NB4 (cell line): Measurements from ENCODE around the gene CETN3.
A peak's percentile ranks its signal among the peaks of the same experiment; 100 is the strongest.

ENCODE experiments used
- DNase-seq: peaks from one replicate; pipeline ENCODE4 v3.0.0; 2010; ENCODE audit warnings: low read depth
- H3K4me3 ChIP-seq: one replicate; pipeline ENCODE4 v1.5.1; 2011; ENCODE audit warnings: mild to moderate bottlenecking, low read depth, low read length, moderate library complexity
- MAX ChIP-seq: IDR thresholded peaks from 2 replicates; pipeline ENCODE4 v1.6.1; 2011; ENCODE audit warnings: low read depth, low read length
- MYC ChIP-seq: IDR thresholded peaks from 2 replicates; pipeline ENCODE4 v1.6.1; 2011; ENCODE audit warnings: low read depth, low read length
- POLR2A ChIP-seq: IDR thresholded peaks from 2 replicates; pipeline ENCODE4 v1.6.1; 2011; ENCODE audit warnings: mild to moderate bottlenecking; ENCODE audit not compliant: insufficient read length; ENCODE audit errors: extremely low read depth
- TF ChIP-seq, protein P1 (sequence below): IDR thresholded peaks from one replicate; pipeline ENCODE4 v1.5.1; 2012; ENCODE audit warnings: low read depth, low read length

Gene CETN3

GRCh38 chr5:90390326-90390725 lies 19.2 kb downstream of the CETN3 start:
- H3K4me3 ChIP-seq = no peak overlapping the region
- no peak for DNase-seq
- TF ChIP-seq, protein P1, sequence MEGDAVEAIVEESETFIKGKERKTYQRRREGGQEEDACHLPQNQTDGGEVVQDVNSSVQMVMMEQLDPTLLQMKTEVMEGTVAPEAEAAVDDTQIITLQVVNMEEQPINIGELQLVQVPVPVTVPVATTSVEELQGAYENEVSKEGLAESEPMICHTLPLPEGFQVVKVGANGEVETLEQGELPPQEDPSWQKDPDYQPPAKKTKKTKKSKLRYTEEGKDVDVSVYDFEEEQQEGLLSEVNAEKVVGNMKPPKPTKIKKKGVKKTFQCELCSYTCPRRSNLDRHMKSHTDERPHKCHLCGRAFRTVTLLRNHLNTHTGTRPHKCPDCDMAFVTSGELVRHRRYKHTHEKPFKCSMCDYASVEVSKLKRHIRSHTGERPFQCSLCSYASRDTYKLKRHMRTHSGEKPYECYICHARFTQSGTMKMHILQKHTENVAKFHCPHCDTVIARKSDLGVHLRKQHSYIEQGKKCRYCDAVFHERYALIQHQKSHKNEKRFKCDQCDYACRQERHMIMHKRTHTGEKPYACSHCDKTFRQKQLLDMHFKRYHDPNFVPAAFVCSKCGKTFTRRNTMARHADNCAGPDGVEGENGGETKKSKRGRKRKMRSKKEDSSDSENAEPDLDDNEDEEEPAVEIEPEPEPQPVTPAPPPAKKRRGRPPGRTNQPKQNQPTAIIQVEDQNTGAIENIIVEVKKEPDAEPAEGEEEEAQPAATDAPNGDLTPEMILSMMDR = no peak
- TF ChIP-seq MYC (no peak), MAX (no peak)

GRCh38 chr5:90387508-90387907 lies 22.0 kb downstream of the CETN3 start:
- no peak for DNase-seq
- no peak overlapping the region for H3K4me3 ChIP-seq
- TF ChIP-seq, protein P1 = no peak
- TF ChIP-seq MYC = no peak
- no peak for TF ChIP-seq MAX
- TF ChIP-seq POLR2A = no peak

DNA sequence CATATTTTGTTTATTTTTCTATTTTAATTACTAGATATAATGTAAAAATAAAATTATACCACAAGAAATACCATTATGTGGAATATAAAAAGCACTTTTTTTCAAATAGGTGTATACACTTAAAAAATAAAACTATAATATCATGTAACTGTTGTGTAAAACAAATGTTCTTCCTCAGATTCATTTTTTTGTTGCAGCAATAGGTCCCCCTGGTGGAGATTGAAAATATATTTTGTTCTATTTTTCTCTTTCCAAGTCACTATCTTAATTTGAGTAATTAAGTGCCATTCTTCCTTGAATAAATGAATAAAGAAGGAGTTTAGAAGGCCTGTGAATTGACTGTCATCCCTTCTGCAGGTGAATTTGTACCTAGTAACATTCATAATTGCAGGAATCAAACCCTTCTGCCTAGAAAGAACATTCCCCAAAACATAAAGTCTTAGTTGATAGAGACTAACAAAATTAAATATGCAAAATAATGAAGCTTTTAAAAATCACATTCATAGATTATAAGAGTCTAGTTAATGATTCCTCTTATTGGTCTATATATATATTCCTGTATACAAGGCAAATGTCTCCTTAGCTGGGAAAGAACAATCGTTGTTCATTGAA lies 23.4 kb downstream of the CETN3 start:
- no peak overlapping the region for H3K4me3 ChIP-seq
- peak; percentile 32 for DNase-seq
- TF ChIP-seq, protein P1 = peak; percentile 22
- no peak for TF ChIP-seq MAX

DNA sequence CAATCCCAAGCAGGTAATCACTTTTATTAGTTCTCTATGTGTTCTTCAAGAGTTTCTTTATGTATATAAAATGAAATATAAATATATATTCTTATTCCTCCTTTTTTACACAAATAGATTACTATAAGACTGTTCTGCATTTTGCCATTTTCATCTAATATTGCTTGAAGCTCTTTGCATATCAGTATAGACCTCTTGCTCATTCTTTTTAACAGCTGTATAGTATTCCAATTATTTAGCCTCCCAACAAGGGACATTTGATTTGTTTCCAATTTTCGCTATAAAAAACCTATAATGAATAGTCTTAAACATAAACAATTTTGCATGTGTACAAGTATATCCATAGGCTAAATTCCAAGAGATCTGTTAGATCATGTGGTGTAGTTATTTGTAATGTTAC lies 25.2 kb downstream of the CETN3 start:
- no peak for DNase-seq
- TF ChIP-seq MAX = no peak
- no peak for TF ChIP-seq POLR2A
- no peak for TF ChIP-seq MYC
- TF ChIP-seq, protein P1 = no peak
- H3K4me3 ChIP-seq = no peak overlapping the region

GRCh38 chr5:90383903-90384302 lies 25.7 kb downstream of the CETN3 start:
- DNase-seq = no peak
- TF ChIP-seq, protein P1 = no peak
- TF ChIP-seq MYC (no peak), MAX (no peak), POLR2A (no peak)
- H3K4me3 ChIP-seq = no peak overlapping the region
